Nephron (organoid): ENCODE measurements around the gene BUB1B.
"Not testable (repeated sequence)": the region's sequence is repeated elsewhere in the genome, so short reads cannot be mapped to it uniquely, and the experiment has no call there.

Experiments used
- H3K27ac Mint-ChIP-seq, 3 experiments: 2 replicates each; pipeline ENCODE4 v1.8.0; 2020; ENCODE audit warnings: mixed read lengths in 3 of 3, mild to moderate bottlenecking in 2 of 3, moderate library complexity in 1 of 3
- H3K27me3 Mint-ChIP-seq: 2 replicates; pipeline ENCODE4 v1.8.0; 2021; ENCODE audit warnings: low read depth, mild to moderate bottlenecking, moderate library complexity, mixed read lengths
- H3K36me3 Mint-ChIP-seq: 2 replicates; pipeline ENCODE4 v1.8.0; 2020; ENCODE audit warnings: low read depth, mixed read lengths
- H3K4me1 Mint-ChIP-seq: 2 replicates; pipeline ENCODE4 v1.8.0; 2020; ENCODE audit warnings: mixed read lengths
- H3K4me3 Mint-ChIP-seq, 3 experiments: 2 replicates each; pipeline ENCODE4 v1.8.0; 2020; ENCODE audit warnings: mild to moderate bottlenecking in 3 of 3, mixed read lengths in 3 of 3, moderate library complexity in 2 of 3
- H3K9me3 Mint-ChIP-seq: 2 replicates; pipeline ENCODE4 v1.8.0; 2020; ENCODE audit warnings: mixed read lengths
- CTCF ChIP-seq, 3 experiments: fragments of 200-600 bp; sonication (generic); IDR thresholded peaks; one replicate each; pipeline ENCODE4 v1.5.0; 2021; ENCODE audit warnings: antibody characterized with exemption in 3 of 3; ENCODE audit not compliant: unreplicated experiment in 3 of 3

BUB1B gene, protein sequence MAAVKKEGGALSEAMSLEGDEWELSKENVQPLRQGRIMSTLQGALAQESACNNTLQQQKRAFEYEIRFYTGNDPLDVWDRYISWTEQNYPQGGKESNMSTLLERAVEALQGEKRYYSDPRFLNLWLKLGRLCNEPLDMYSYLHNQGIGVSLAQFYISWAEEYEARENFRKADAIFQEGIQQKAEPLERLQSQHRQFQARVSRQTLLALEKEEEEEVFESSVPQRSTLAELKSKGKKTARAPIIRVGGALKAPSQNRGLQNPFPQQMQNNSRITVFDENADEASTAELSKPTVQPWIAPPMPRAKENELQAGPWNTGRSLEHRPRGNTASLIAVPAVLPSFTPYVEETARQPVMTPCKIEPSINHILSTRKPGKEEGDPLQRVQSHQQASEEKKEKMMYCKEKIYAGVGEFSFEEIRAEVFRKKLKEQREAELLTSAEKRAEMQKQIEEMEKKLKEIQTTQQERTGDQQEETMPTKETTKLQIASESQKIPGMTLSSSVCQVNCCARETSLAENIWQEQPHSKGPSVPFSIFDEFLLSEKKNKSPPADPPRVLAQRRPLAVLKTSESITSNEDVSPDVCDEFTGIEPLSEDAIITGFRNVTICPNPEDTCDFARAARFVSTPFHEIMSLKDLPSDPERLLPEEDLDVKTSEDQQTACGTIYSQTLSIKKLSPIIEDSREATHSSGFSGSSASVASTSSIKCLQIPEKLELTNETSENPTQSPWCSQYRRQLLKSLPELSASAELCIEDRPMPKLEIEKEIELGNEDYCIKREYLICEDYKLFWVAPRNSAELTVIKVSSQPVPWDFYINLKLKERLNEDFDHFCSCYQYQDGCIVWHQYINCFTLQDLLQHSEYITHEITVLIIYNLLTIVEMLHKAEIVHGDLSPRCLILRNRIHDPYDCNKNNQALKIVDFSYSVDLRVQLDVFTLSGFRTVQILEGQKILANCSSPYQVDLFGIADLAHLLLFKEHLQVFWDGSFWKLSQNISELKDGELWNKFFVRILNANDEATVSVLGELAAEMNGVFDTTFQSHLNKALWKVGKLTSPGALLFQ

GRCh38 chr15:40160689-40161688 is at the start of gene BUB1B:
BUB1B (plus strand) TSS chr15:40161069; CDS start chr15:40161221, 152 bp downstream.
- Mint-ChIP-seq H3K36me3 (peaks cover 10% of the 10 kb centered on the region), H3K27ac (no peak within 1 kb of the TSS), H3K9me3 (no peaks in the 10 kb centered on the region), H3K27me3 (no peaks in the 10 kb centered on the region), H3K4me1 (peaks cover 6% of the 10 kb centered on the region), H3K4me3 (peak within 1 kb of the TSS in 2 of 3 experiments; percentile 6 to 10)
- no peak for TF ChIP-seq CTCF (IDR thresholded peaks at IDR 0.05; ENCODE audit: unreplicated experiment in 3 of 3)

DNA sequence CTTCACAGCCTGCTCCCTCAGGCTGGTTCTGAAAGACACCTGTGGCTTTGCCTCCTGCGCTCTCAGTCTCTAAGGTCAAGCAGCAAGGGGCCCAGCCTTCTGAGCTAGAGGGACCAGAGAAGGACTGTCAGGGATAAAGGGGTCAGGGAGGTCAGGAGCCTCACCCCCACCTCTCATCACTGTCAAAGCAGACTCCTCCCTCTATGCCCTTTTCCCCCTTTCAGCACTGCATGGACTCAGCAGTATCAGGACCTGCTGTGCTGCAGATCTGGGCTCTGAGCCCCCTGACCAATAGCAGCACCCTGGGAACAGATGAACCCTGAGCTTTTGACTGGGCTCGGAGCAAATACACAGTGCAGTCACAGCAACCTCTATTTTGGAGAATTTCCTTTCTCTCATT is 49.0 kb upstream of the BUB1B start:
- Mint-ChIP-seq H3K36me3 (peaks cover under 1% of the 10 kb centered on the region), H3K4me1 (peaks cover 32% of the 10 kb centered on the region), H3K9me3 (no peaks in the 10 kb centered on the region), H3K27me3 (peaks cover 8% of the 10 kb centered on the region), H3K4me3 (peak overlapping the region; percentile 22 to 71 (median 24)), H3K27ac (peak overlapping the region; percentile 3 to 70 (median 19))
- TF ChIP-seq CTCF (IDR thresholded peaks at IDR 0.05; ENCODE audit: unreplicated experiment in 3 of 3), result no peak

GRCh38 chr15:40112789-40113188 is 48.1 kb upstream of the BUB1B start:
- Mint-ChIP-seq H3K9me3 (no peaks in the 10 kb centered on the region), H3K4me1 (peaks cover 25% of the 10 kb centered on the region), H3K36me3 (no peaks in the 10 kb centered on the region), H3K27ac (peak overlapping the region; percentile 3 to 62 (median 19)), H3K4me3 (peak overlapping the region in 1 of 3 experiments; percentile 16), H3K27me3 (peaks cover 8% of the 10 kb centered on the region)
- no peak for TF ChIP-seq CTCF (IDR thresholded peaks at IDR 0.05; ENCODE audit: unreplicated experiment in 3 of 3)

DNA sequence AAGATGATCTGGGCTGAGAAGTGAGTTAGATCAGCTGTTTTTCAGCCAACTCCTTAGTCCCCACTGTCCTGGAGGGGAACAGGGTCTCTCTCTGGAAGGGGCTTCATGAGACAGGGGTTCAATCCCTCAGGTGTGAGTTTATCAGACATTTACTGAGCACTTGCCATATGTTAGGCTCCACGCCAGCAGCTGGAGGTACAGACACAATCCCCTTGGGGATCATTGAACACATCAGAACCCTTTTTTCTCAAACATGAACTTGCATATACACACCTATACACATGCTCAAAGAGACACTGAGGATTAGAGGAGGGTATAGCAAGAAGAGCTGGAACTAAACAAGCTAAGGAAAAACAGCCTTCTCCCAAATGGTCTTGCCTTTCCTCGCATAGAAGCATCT is 46.7 kb upstream of the BUB1B start:
- Mint-ChIP-seq H3K36me3 (no peaks in the 10 kb centered on the region), H3K9me3 (no peaks in the 10 kb centered on the region), H3K27me3 (peaks cover 4% of the 10 kb centered on the region), H3K4me3 (no peak overlapping the region), H3K27ac (peak overlapping the region in 1 of 3 experiments; percentile 30), H3K4me1 (peaks cover 20% of the 10 kb centered on the region)
- no peak for TF ChIP-seq CTCF (IDR thresholded peaks at IDR 0.05; ENCODE audit: unreplicated experiment in 3 of 3)

GRCh38 chr15:40115106-40115505 is 45.8 kb upstream of the BUB1B start:
- Mint-ChIP-seq H3K27ac (peak overlapping the region in 1 of 3 experiments; percentile 30), H3K4me1 (peaks cover 17% of the 10 kb centered on the region)
- H3K36me3 Mint-ChIP-seq, H3K4me3 Mint-ChIP-seq, H3K27me3 Mint-ChIP-seq, H3K9me3 Mint-ChIP-seq: not testable (repeated sequence)
